ENCODE measurements around the gene SPACA7. TPM values are rescaled to one million over a fixed set of nuclear protein-coding genes. Genes with fewer than 3 reads are reported as not detected.

Gene SPACA7
- total RNA-seq, 1 experiment from 2014 or later, result not detected

DNA sequence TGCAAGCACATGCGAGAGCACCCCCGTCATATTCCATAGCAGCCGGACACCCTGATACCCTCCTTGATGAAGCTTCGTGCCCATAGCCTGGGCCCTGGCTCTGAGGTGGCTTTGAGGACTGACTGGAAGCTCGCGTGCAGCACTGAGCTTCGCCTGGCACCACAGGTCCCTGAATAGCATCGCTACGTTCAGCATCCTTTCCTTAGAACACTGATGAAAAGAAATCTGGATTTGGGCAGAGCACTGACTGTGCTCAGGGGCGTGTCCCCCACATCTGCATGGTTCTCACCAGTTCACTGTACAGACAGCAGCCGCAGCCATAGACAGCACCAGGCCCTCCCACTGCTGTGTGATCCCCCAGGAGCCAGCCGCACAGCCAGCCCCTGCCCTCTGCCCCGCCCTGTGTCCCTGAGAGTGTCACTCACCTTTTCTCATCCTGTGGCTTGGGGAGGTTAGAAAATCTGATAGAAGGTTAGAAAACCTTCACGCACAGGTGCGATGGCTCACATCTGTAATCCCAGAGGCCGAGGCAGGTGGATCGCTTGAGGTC lies 49.3 kb upstream of the SPACA7 start:
- Histone ChIP-seq H4K91ac (ENCODE audit: insufficient read length, low read depth, low read length) (no peak overlapping the region), H2AK5ac (ENCODE audit: insufficient read length, low read length) (no peak overlapping the region), H4K20me1 (ENCODE audit: control insufficient read depth, insufficient read depth, insufficient read length) (no peaks in the 10 kb centered on the region), H3K79me2 (ENCODE audit: insufficient read depth, low read length) (no peaks in the 10 kb centered on the region), H3K4me1 (ENCODE audit: insufficient read depth, low read length) (no peaks in the 10 kb centered on the region), H2BK120ac (ENCODE audit: low read depth, low read length, poor library complexity, severe bottlenecking) (no peak overlapping the region), H3K14ac (ENCODE audit: insufficient read depth, low read length) (no peak overlapping the region), H3K27ac (ENCODE audit: insufficient read length, low read depth, low read length) (no peak overlapping the region), H3K9me3 (ENCODE audit: control insufficient read depth, low read depth, low read length) (no peaks in the 10 kb centered on the region), H3K23ac (ENCODE audit: insufficient read length, low read depth, low read length) (no peak overlapping the region), H3K9ac (ENCODE audit: extremely low read depth, insufficient read length, low read length) (no peak overlapping the region), H2BK12ac (ENCODE audit: insufficient read length, low read depth, low read length) (no peak overlapping the region), H2BK15ac (ENCODE audit: low read depth, low read length) (no peak overlapping the region), H3K23me2 (ENCODE audit: insufficient read length, low read depth, low read length, poor library complexity, severe bottlenecking) (no peaks in the 10 kb centered on the region), H3K4ac (ENCODE audit: low read depth, low read length) (no peak overlapping the region), H3T11ph (ENCODE audit: low read length) (no peak overlapping the region), H3K4me2 (ENCODE audit: insufficient read depth, insufficient read length, low read length) (no peak overlapping the region), H2BK5ac (ENCODE audit: insufficient read length, low read length) (no peak overlapping the region), H3K27me3 (ENCODE audit: insufficient read depth, low read length) (peaks cover 10% of the 10 kb centered on the region; the same call in 1 of the 2 replicates), H4K8ac (replicated peaks; ENCODE audit: insufficient read length, low read depth, low read length) (no peak overlapping the region), H4K5ac (ENCODE audit: insufficient read length, low read depth, low read length) (no peak overlapping the region), H3K56ac (ENCODE audit: insufficient read length, low read depth, low read length) (no peak overlapping the region), H2AFZ (ENCODE audit: low read length) (no peak overlapping the region), H3K18ac (ENCODE audit: insufficient read length, low read depth, low read length) (no peak overlapping the region), H2BK20ac (ENCODE audit: low read depth, low read length, poor library complexity, severe bottlenecking) (no peak overlapping the region), H3K79me1 (ENCODE audit: insufficient read depth, low read depth, low read length, poor library complexity, severe bottlenecking) (no peaks in the 10 kb centered on the region)
- WGBS (ENCODE audit: extremely low coverage, insufficient read length, low lambda C conversion rate), result no CpG with 5 or more reads among the region's 17 CpGs
- TF ChIP-seq, protein P1, sequence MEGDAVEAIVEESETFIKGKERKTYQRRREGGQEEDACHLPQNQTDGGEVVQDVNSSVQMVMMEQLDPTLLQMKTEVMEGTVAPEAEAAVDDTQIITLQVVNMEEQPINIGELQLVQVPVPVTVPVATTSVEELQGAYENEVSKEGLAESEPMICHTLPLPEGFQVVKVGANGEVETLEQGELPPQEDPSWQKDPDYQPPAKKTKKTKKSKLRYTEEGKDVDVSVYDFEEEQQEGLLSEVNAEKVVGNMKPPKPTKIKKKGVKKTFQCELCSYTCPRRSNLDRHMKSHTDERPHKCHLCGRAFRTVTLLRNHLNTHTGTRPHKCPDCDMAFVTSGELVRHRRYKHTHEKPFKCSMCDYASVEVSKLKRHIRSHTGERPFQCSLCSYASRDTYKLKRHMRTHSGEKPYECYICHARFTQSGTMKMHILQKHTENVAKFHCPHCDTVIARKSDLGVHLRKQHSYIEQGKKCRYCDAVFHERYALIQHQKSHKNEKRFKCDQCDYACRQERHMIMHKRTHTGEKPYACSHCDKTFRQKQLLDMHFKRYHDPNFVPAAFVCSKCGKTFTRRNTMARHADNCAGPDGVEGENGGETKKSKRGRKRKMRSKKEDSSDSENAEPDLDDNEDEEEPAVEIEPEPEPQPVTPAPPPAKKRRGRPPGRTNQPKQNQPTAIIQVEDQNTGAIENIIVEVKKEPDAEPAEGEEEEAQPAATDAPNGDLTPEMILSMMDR (conservative IDR thresholded peaks at IDR 0.05), result no peak
- H3K27ac Mint-ChIP-seq, result no peak overlapping the region
- no peak overlapping the region for H3K4me3 Mint-ChIP-seq
- no peaks in the 10 kb centered on the region for H3K9me3 Mint-ChIP-seq
- H3K36me3 Mint-ChIP-seq (ENCODE audit: insufficient read depth in 1 of 3, low read depth in 3 of 3), result no peaks in the 10 kb centered on the region
- DNase-seq, result no peak
- peaks cover 42% of the 10 kb centered on the region for H3K27me3 Mint-ChIP-seq (ENCODE audit: low read depth)
- peaks cover 4 to 20% of the 10 kb centered on the region in 2 experiments for H3K4me1 Mint-ChIP-seq
